Measurements from ENCODE around the gene MMD. TPM values are rescaled to one million over a fixed set of nuclear protein-coding genes. Genes with fewer than 3 reads are reported as not detected.
A peak's percentile ranks its signal among the peaks of the same experiment; 100 is the strongest.

Gene MMD
- total and polyA plus RNA-seq, 2 donors (not counting 1 experiment from before 2014, with no cell fraction given): 19.2 to 29.4 TPM

DNA sequence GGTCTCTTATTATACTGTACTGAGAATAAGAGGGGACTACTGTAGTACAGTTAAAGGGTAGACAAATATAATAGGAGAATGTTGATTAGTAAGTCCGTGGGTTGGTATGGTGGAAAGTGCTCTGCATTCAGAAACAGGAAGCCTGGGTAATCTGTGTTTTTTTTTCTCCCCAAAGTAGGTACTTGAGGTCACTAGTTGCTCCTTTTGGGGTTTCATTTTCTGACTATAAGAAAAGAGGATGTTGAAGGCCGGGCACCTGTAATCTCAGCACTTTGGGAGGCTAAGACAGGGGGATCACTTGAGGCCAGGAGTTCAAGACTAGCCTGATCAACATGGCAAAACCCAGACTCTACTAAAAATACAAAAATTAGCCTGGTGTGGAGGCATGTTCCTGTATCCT, 42.0 kb upstream of the MMD start:
- no peaks in the 10 kb centered on the region for H3K36me3 ChIP-seq (replicated peaks in 1 of 2; ENCODE audit: control extremely low read depth in 1 of 2, control insufficient read depth in 1 of 2, extremely low read depth in 1 of 2, insufficient read depth in 2 of 2, low read length in 1 of 2)
- POLR2A ChIA-PET: interaction anchor here (0.7 kb wide), 1 partner anchor 8 kb away, joined by 5 read pairs; no protein-coding TSS in a partner anchor
- no peaks in the 10 kb centered on the region for H3K9me3 Mint-ChIP-seq (ENCODE audit: insufficient read depth)
- H3K4me2 ChIP-seq (replicated peaks; ENCODE audit: low read depth, low read length, poor library complexity, severe bottlenecking): no peak overlapping the region
- TF ChIP-seq, protein P1, sequence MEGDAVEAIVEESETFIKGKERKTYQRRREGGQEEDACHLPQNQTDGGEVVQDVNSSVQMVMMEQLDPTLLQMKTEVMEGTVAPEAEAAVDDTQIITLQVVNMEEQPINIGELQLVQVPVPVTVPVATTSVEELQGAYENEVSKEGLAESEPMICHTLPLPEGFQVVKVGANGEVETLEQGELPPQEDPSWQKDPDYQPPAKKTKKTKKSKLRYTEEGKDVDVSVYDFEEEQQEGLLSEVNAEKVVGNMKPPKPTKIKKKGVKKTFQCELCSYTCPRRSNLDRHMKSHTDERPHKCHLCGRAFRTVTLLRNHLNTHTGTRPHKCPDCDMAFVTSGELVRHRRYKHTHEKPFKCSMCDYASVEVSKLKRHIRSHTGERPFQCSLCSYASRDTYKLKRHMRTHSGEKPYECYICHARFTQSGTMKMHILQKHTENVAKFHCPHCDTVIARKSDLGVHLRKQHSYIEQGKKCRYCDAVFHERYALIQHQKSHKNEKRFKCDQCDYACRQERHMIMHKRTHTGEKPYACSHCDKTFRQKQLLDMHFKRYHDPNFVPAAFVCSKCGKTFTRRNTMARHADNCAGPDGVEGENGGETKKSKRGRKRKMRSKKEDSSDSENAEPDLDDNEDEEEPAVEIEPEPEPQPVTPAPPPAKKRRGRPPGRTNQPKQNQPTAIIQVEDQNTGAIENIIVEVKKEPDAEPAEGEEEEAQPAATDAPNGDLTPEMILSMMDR (IDR thresholded peaks at IDR 0.05): no peak
- TF ChIP-seq EZH2 (IDR thresholded peaks at IDR 0.05; ENCODE audit: borderline replicate concordance, insufficient read depth, low read depth, low read length, poor library complexity, severe bottlenecking): no peak
- no peaks in the 10 kb centered on the region for H3K79me2 ChIP-seq (ENCODE audit: control insufficient read depth, insufficient read depth, low read length)
- no peak overlapping the region for H3K27ac ChIP-seq (ENCODE audit: low read length in 2 of 2)
- CTCF ChIA-PET: no interaction called here
- 0% methylated on average over 1 of the region's 2 CpGs for WGBS (ENCODE audit: insufficient coverage)
- no peak overlapping the region for H3K27ac Mint-ChIP-seq
- H3K27me3 Mint-ChIP-seq: peaks cover 37% of the 10 kb centered on the region
- no peaks in the 10 kb centered on the region for H4K20me1 ChIP-seq (ENCODE audit: control insufficient read depth, insufficient read depth, low read length, poor library complexity, severe bottlenecking)
- H3K9me3 ChIP-seq (ENCODE audit: control extremely low read depth in 1 of 3, control insufficient read depth in 2 of 3, insufficient read depth in 1 of 3, low read length in 2 of 3): peaks cover 0 to 6% (median 0%) of the 10 kb centered on the region in 3 donors
- H2AFZ ChIP-seq (ENCODE audit: insufficient read depth, low read depth, low read length, poor library complexity, severe bottlenecking): no peak overlapping the region
- peaks cover 16 to 19% of the 10 kb centered on the region in 2 donors for H3K4me1 ChIP-seq (ENCODE audit: control insufficient read depth in 2 of 2, insufficient read depth in 2 of 2, low read length in 2 of 2)
- H3K4me3 Mint-ChIP-seq: no peak overlapping the region
- peaks cover 24% of the 10 kb centered on the region for H3K4me1 Mint-ChIP-seq
- H3K9ac ChIP-seq (ENCODE audit: low read length): no peak overlapping the region
- no peak overlapping the region for H3K4me3 ChIP-seq (ENCODE audit: control extremely low read depth in 1 of 5, extremely low read depth in 1 of 5, insufficient read depth in 1 of 5, low read depth in 2 of 5, low read length in 4 of 5)
- ATAC-seq (ENCODE audit: low read depth) (no peak), DNase-seq (peak; percentile 25)
- H3K27me3 ChIP-seq (replicated peaks in 1 of 4; ENCODE audit: control extremely low read depth in 1 of 4, control insufficient read depth in 3 of 4, insufficient read depth in 4 of 4, low read length in 3 of 4): peaks cover 0 to 23% (median 9%) of the 10 kb centered on the region in 4 experiments
- intact Hi-C loops (cut with micrococcal nuclease): no loop called here

GRCh38 chr17:55462711-55463110, 41.1 kb upstream of the MMD start:
- peaks cover 36% of the 10 kb centered on the region for H3K27me3 Mint-ChIP-seq
- H3K9me3 Mint-ChIP-seq (ENCODE audit: insufficient read depth): no peaks in the 10 kb centered on the region
- peaks cover 32% of the 10 kb centered on the region for H3K4me1 Mint-ChIP-seq
- CTCF ChIA-PET: interaction anchor here (0.7 kb wide), 1 partner anchor 18 kb away, joined by 3 read pairs; no protein-coding TSS in a partner anchor
- ATAC-seq (ENCODE audit: low read depth) (no peak), DNase-seq (no peak)
- POLR2A ChIA-PET: no interaction called here
- H3K4me3 Mint-ChIP-seq: no peak overlapping the region
- Histone ChIP-seq H2AFZ (ENCODE audit: insufficient read depth, low read depth, low read length, poor library complexity, severe bottlenecking) (no peak overlapping the region), H3K4me3 (ENCODE audit: control extremely low read depth in 1 of 5, extremely low read depth in 1 of 5, insufficient read depth in 1 of 5, low read depth in 2 of 5, low read length in 4 of 5) (no peak overlapping the region), H3K9ac (ENCODE audit: low read length) (no peak overlapping the region), H3K4me1 (ENCODE audit: control insufficient read depth in 2 of 2, insufficient read depth in 2 of 2, low read length in 2 of 2) (peaks cover 16 to 22% of the 10 kb centered on the region in 2 donors), H3K79me2 (ENCODE audit: control insufficient read depth, insufficient read depth, low read length) (no peaks in the 10 kb centered on the region), H3K9me3 (ENCODE audit: control extremely low read depth in 1 of 3, control insufficient read depth in 2 of 3, insufficient read depth in 1 of 3, low read length in 2 of 3) (peaks cover 0 to 8% (median 0%) of the 10 kb centered on the region in 3 donors), H4K20me1 (ENCODE audit: control insufficient read depth, insufficient read depth, low read length, poor library complexity, severe bottlenecking) (no peaks in the 10 kb centered on the region), H3K4me2 (replicated peaks; ENCODE audit: low read depth, low read length, poor library complexity, severe bottlenecking) (no peak overlapping the region), H3K27ac (ENCODE audit: low read length in 2 of 2) (no peak overlapping the region), H3K27me3 (replicated peaks in 1 of 4; ENCODE audit: control extremely low read depth in 1 of 4, control insufficient read depth in 3 of 4, insufficient read depth in 4 of 4, low read length in 3 of 4) (peaks cover 0 to 29% (median 12%) of the 10 kb centered on the region in 4 experiments), H3K36me3 (replicated peaks in 1 of 2; ENCODE audit: control extremely low read depth in 1 of 2, control insufficient read depth in 1 of 2, extremely low read depth in 1 of 2, insufficient read depth in 2 of 2, low read length in 1 of 2) (no peaks in the 10 kb centered on the region)
- no peak for TF ChIP-seq EZH2 (IDR thresholded peaks at IDR 0.05; ENCODE audit: borderline replicate concordance, insufficient read depth, low read depth, low read length, poor library complexity, severe bottlenecking)
- TF ChIP-seq, protein P1 (IDR thresholded peaks at IDR 0.05): no peak
- intact Hi-C loops (cut with micrococcal nuclease): no loop called here
- no peak overlapping the region for H3K27ac Mint-ChIP-seq

Measured in B cell (primary cell).